CD14-positive monocyte (primary cell): ENCODE data around the gene PARP8. TPM values are rescaled to one million over a fixed set of nuclear protein-coding genes. Genes with fewer than 3 reads are reported as not detected.
A peak's percentile ranks its signal among the peaks of the same experiment; 100 is the strongest.

ENCODE experiments used
- DNase-seq, 3 donors: peaks; one replicate each; pipeline ENCODE4 v3.0.0-alpha.2; 2011 to 2022
- H2AFZ ChIP-seq: 2 replicates; pipeline ENCODE4 v1.6.0; 2012; ENCODE audit warnings: mild to moderate bottlenecking, low read depth, low read length, inconsistent platforms; ENCODE audit not compliant: insufficient read depth, poor library complexity, severe bottlenecking
- H3K27ac ChIP-seq, 2 donors: 1 replicate in 1 of 2; 2 replicates in 1 of 2; pipeline ENCODE4 v1.5.1; 2012 to 2013; ENCODE audit warnings: low read length in 2 of 2, control low read depth in 1 of 2, inconsistent platforms in 1 of 2, low read depth in 1 of 2, mild to moderate bottlenecking in 1 of 2
- H3K27me3 ChIP-seq, 2 donors: one replicate each; pipeline versions ENCODE4 v1.6.0 to v1.6.1; 2011 to 2013; ENCODE audit warnings: low read length in 2 of 2; ENCODE audit not compliant: control insufficient read depth in 2 of 2, insufficient read depth in 2 of 2
- H3K36me3 ChIP-seq, 2 donors: replicated peaks in 1 of 2; 1 replicate in 1 of 2; 2 replicates in 1 of 2; pipeline versions ENCODE4 v1.5.1 to v1.6.1; 2012 to 2013; ENCODE audit warnings: low read length in 2 of 2, control low read depth in 1 of 2, inconsistent platforms in 1 of 2, mild to moderate bottlenecking in 1 of 2; ENCODE audit not compliant: insufficient read depth in 2 of 2, control insufficient read depth in 1 of 2
- H3K4me1 ChIP-seq, 2 donors: 1 replicate in 1 of 2; 2 replicates in 1 of 2; pipeline versions ENCODE4 v1.5.1 to v1.6.1; 2012 to 2013; ENCODE audit warnings: low read length in 2 of 2, control low read depth in 1 of 2, inconsistent platforms in 1 of 2, mild to moderate bottlenecking in 1 of 2, moderate library complexity in 1 of 2; ENCODE audit not compliant: insufficient read depth in 2 of 2, control insufficient read depth in 1 of 2
- H3K4me2 ChIP-seq: replicated peaks from 2 replicates; pipeline ENCODE3; 2012; ENCODE audit warnings: low read length, moderate library complexity, mild to moderate bottlenecking; ENCODE audit not compliant: poor library complexity, severe bottlenecking; ENCODE audit errors: extremely low read depth
- H3K4me3 ChIP-seq, 3 experiments: fragments of 200-600 bp in 1 of 3; sonication (generic) in 1 of 3; replicated peaks in 1 of 3; 1 replicate in 2 of 3; 2 replicates in 1 of 3; pipeline ENCODE4 v1.5.1; 2011 to 2013; ENCODE audit warnings: low read length in 3 of 3, mild to moderate bottlenecking in 3 of 3, control low read depth in 2 of 3, low read depth in 2 of 3, inconsistent platforms in 1 of 3, moderate library complexity in 1 of 3
- H3K79me2 ChIP-seq: 2 replicates; pipeline ENCODE4 v1.6.0; 2012; ENCODE audit warnings: mild to moderate bottlenecking, control low read depth, inconsistent platforms, low read length, moderate library complexity; ENCODE audit not compliant: insufficient read depth
- H3K9ac ChIP-seq: 2 replicates; pipeline ENCODE4 v1.6.0; 2017; ENCODE audit warnings: low read length, mild to moderate bottlenecking; ENCODE audit not compliant: insufficient read depth, poor library complexity, severe bottlenecking
- H3K9me3 ChIP-seq, 2 donors: replicated peaks in 1 of 2; 1 replicate in 1 of 2; 2 replicates in 1 of 2; pipeline versions ENCODE4 v1.5.1 to v1.6.1; 2012 to 2013; ENCODE audit warnings: low read length in 2 of 2, control low read depth in 1 of 2; ENCODE audit not compliant: control insufficient read depth in 1 of 2, insufficient read depth in 1 of 2
- H4K20me1 ChIP-seq: 2 replicates; pipeline ENCODE4 v1.6.0; 2012; ENCODE audit warnings: mild to moderate bottlenecking, low read length, control low read depth, moderate library complexity; ENCODE audit not compliant: insufficient read depth
- H3K27ac Mint-ChIP-seq, 7 donors: one replicate each; pipeline ENCODE4 v1.8.0; 2020; ENCODE audit warnings: mild to moderate bottlenecking in 7 of 7, mixed read lengths in 7 of 7, moderate library complexity in 6 of 7, inconsistent platforms in 2 of 7
- H3K27me3 Mint-ChIP-seq, 3 donors: one replicate each; pipeline ENCODE4 v1.8.0; 2021 to 2022; ENCODE audit warnings: low read depth in 3 of 3, mild to moderate bottlenecking in 3 of 3, mixed read lengths in 3 of 3, moderate library complexity in 3 of 3, inconsistent platforms in 1 of 3
- H3K36me3 Mint-ChIP-seq, 2 donors: one replicate each; pipeline ENCODE4 v1.8.0; 2020; ENCODE audit warnings: mixed read lengths in 2 of 2, inconsistent platforms in 1 of 2, mild to moderate bottlenecking in 1 of 2
- H3K4me1 Mint-ChIP-seq: one replicate; pipeline ENCODE4 v1.8.0; 2020; ENCODE audit warnings: mild to moderate bottlenecking, mixed read lengths
- H3K4me3 Mint-ChIP-seq, 2 donors: one replicate each; pipeline ENCODE4 v1.8.0; 2020; ENCODE audit warnings: mild to moderate bottlenecking in 2 of 2, mixed read lengths in 2 of 2, moderate library complexity in 1 of 2
- H3K9me3 Mint-ChIP-seq, 7 donors: one replicate each; pipeline ENCODE4 v1.8.0; 2020 to 2022; ENCODE audit warnings: mixed read lengths in 7 of 7, mild to moderate bottlenecking in 6 of 7, moderate library complexity in 6 of 7, inconsistent platforms in 2 of 7
- CTCF ChIP-seq: fragments of 200-600 bp; IDR thresholded peaks from one replicate; pipeline ENCODE4 v1.8.0; 2022; ENCODE audit warnings: antibody characterized with exemption, mild to moderate bottlenecking
- intact Hi-C, 2 donors: fragments of 100-400 bp; cut with micrococcal nuclease; formaldehyde crosslinking; loops; one replicate each; pipeline versions ENCODE4 v1.15.0 to v1.15.1; 2023
- polyA plus RNA-seq, 3 donors: library from polyadenylated mRNA; depleted of rRNA in 1 of 3; unstranded in 2 of 3; stranded (reverse) in 1 of 3; fragments of 300-500 nt in 2 of 3; fragments of >200 nt in 1 of 3; fragmentation: Illumina TruSeq in 2 of 3; gene quantifications; 1 replicate in 2 of 3; 2 replicates in 1 of 3; pipeline ENCODE4 v1.2.3, GENCODE V29; 2012 to 2021

The PARP8 gene
- polyA plus RNA-seq, 3 donors = 27.5 to 170 (median 40.6) TPM

GRCh38 chr5:50839472-50839871 is 173.0 kb downstream of the PARP8 start:
- Histone ChIP-seq H3K9ac (no peak overlapping the region), H2AFZ (no peak overlapping the region), H3K27ac (no peak overlapping the region), H3K79me2 (no peaks in the 10 kb centered on the region), H3K27me3 (no peaks in the 10 kb centered on the region), H3K4me3 (no peak overlapping the region), H4K20me1 (no peaks in the 10 kb centered on the region), H3K4me2 (no peak overlapping the region), H3K36me3 (peaks cover 85 to 99% of the 10 kb centered on the region in 2 donors), H3K9me3 (no peaks in the 10 kb centered on the region), H3K4me1 (no peaks in the 10 kb centered on the region)
- no peak overlapping the region for H3K4me3 Mint-ChIP-seq
- H3K27me3 Mint-ChIP-seq = no peaks in the 10 kb centered on the region
- H3K36me3 Mint-ChIP-seq = peaks cover 80 to 87% of the 10 kb centered on the region in 2 donors
- no peak for TF ChIP-seq CTCF
- H3K9me3 Mint-ChIP-seq = no peaks in the 10 kb centered on the region
- peak overlapping the region in 1 of 7 donors; percentile 52 for H3K27ac Mint-ChIP-seq
- no peaks in the 10 kb centered on the region for H3K4me1 Mint-ChIP-seq
- no peak for DNase-seq
- intact Hi-C loops = no loop called here

DNA sequence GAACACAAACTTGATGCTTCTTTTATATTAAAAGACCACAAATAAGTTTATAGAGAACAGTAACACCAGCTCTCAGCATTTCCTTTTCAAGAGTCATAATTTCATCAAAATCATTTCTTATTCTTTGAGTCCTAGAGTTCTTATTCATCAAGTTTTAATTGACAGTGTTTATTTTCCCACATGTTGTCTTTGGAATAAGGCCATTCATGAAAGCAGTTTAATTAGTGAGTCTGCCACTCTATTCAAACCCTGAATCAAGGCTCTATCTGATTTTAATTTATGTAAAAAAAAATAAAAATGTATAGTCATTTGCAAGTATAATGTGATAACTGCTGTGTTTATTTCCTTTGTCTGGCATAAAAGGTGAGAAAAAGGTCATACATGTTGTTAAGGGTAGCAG is 176.7 kb downstream of the PARP8 start:
- H3K4me3 Mint-ChIP-seq = no peak overlapping the region
- no peak overlapping the region for H3K4me2 ChIP-seq
- H3K4me1 Mint-ChIP-seq = no peaks in the 10 kb centered on the region
- no peak for DNase-seq
- H3K27me3 Mint-ChIP-seq = no peaks in the 10 kb centered on the region
- H3K9ac ChIP-seq = no peak overlapping the region
- no peak overlapping the region for H2AFZ ChIP-seq
- no peaks in the 10 kb centered on the region for H3K27me3 ChIP-seq
- H3K79me2 ChIP-seq = no peaks in the 10 kb centered on the region
- no peaks in the 10 kb centered on the region for H3K9me3 Mint-ChIP-seq
- intact Hi-C loops = no loop called here
- H4K20me1 ChIP-seq = no peaks in the 10 kb centered on the region
- peaks cover 63 to 69% of the 10 kb centered on the region in 2 donors for H3K36me3 Mint-ChIP-seq
- H3K4me1 ChIP-seq = no peaks in the 10 kb centered on the region
- H3K27ac ChIP-seq = no peak overlapping the region
- H3K27ac Mint-ChIP-seq = no peak overlapping the region
- peaks cover 72 to 77% of the 10 kb centered on the region in 2 donors for H3K36me3 ChIP-seq
- no peak overlapping the region for H3K4me3 ChIP-seq
- no peaks in the 10 kb centered on the region for H3K9me3 ChIP-seq
- no peak for TF ChIP-seq CTCF
